Activated naive CD4-positive, alpha-beta T cell treated with Interleukin-2 at 50 U/mL for 16 hours (primary cell): ENCODE results near the gene RNU2-1.
"Not testable (repeated sequence)": the region's sequence is repeated elsewhere in the genome, so short reads cannot be mapped to it uniquely, and the experiment has no call there.

Experiments
- DNase-seq: peaks from one replicate; pipeline ENCODE4 v3.0.0-alpha.2; 2020

The RNU2-1 gene

GRCh38 chr17:43233877-43234276, at the start of gene RNU2-1:
Gene RNU2-1, minus strand, starts transcription at chr17:43233977.
- not testable (repeated sequence) for DNase-seq

- not testable (repeated sequence) for DNase-seq
These were observed 39.1 kb upstream of the RNU2-1 start for GRCh38 chr17:43272914-43273313.

GRCh38 chr17:43272483-43272882, 38.7 kb upstream of the RNU2-1 start:
- not testable (repeated sequence) for DNase-seq

- DNase-seq: not testable (repeated sequence)
These were observed 37.1 kb upstream of the RNU2-1 start for GRCh38 chr17:43270552-43271504.

GRCh38 chr17:43246456-43246855, 12.7 kb upstream of the RNU2-1 start:
- DNase-seq: not testable (repeated sequence)

GRCh38 chr17:43240596-43241352, 7.0 kb upstream of the RNU2-1 start:
- DNase-seq: not testable (repeated sequence)

GRCh38 chr17:43239597-43239996, 5.8 kb upstream of the RNU2-1 start:
- not testable (repeated sequence) for DNase-seq

- not testable (repeated sequence) for DNase-seq
These were observed 514 bp downstream of the RNU2-1 start for GRCh38 chr17:43233263-43233662.

- peak; percentile 31 for DNase-seq
These were observed 1.6 kb downstream of the RNU2-1 start for GRCh38 chr17:43232021-43232699.

GRCh38 chr17:43231205-43232020, 2.4 kb downstream of the RNU2-1 start:
- DNase-seq: not testable (repeated sequence)

- not testable (repeated sequence) for DNase-seq
These were observed 5.6 kb downstream of the RNU2-1 start, which contains the start of gene CCDC200 for GRCh38 chr17:43228020-43228782. Gene CCDC200, minus strand, starts transcription at chr17:43228623. Its CDS starts 69 bp downstream, at chr17:43228554.

- DNase-seq: no peak
These were observed 7.4 kb downstream of the RNU2-1 start for GRCh38 chr17:43226393-43226792.

GRCh38 chr17:43224146-43224705, 9.6 kb downstream of the RNU2-1 start:
- DNase-seq: no peak

GRCh38 chr17:43220511-43221125, 13.2 kb downstream of the RNU2-1 start:
- no peak for DNase-seq

GRCh38 chr17:43219746-43220380, 13.9 kb downstream of the RNU2-1 start:
- no peak for DNase-seq

- DNase-seq: no peak
These were observed 14.8 kb downstream of the RNU2-1 start for GRCh38 chr17:43219001-43219400.

GRCh38 chr17:43217614-43218087, 16.1 kb downstream of the RNU2-1 start:
- no peak for DNase-seq

- no peak for DNase-seq
These were observed 16.8 kb downstream of the RNU2-1 start for GRCh38 chr17:43216762-43217613.

GRCh38 chr17:43216369-43216761, 17.4 kb downstream of the RNU2-1 start:
- no peak for DNase-seq
